Smooth muscle cell of the brain vasculature (primary cell): ENCODE results near the gene CAMK1G.

ENCODE experiments used
- DNase-seq: peaks from one replicate; pipeline ENCODE4 v3.0.0-alpha.2; 2012; ENCODE audit warnings: low read depth, low spot score

The CAMK1G gene

GRCh38 chr1:209619696-209620486, 36.4 kb downstream of the CAMK1G start:
- no peak for DNase-seq

GRCh38 chr1:209620487-209620884, 37.0 kb downstream of the CAMK1G start:
- no peak for DNase-seq

- no peak for DNase-seq
Measured at GRCh38 chr1:209621286-209621685, 37.8 kb downstream of the CAMK1G start.

GRCh38 chr1:209621741-209622655, 38.5 kb downstream of the CAMK1G start:
- DNase-seq, result no peak

- no peak for DNase-seq
Measured at GRCh38 chr1:209622841-209623829, 39.6 kb downstream of the CAMK1G start.

- DNase-seq, result no peak
Measured at GRCh38 chr1:209624558-209625549, 41.3 kb downstream of the CAMK1G start.

- DNase-seq, result no peak
Measured at GRCh38 chr1:209625791-209626285, 42.3 kb downstream of the CAMK1G start.

GRCh38 chr1:209626346-209627026, 43.0 kb downstream of the CAMK1G start:
- DNase-seq, result no peak

- no peak for DNase-seq
Measured at GRCh38 chr1:209627027-209627731, 43.7 kb downstream of the CAMK1G start.

GRCh38 chr1:209627732-209628196, 44.2 kb downstream of the CAMK1G start:
- no peak for DNase-seq

- no peak for DNase-seq
Measured at GRCh38 chr1:209628618-209629299, 45.2 kb downstream of the CAMK1G start.

GRCh38 chr1:209629621-209630382, 46.3 kb downstream of the CAMK1G start:
- DNase-seq, result no peak

- no peak for DNase-seq
Measured at GRCh38 chr1:209630383-209631225, 47.1 kb downstream of the CAMK1G start.

- no peak for DNase-seq
Measured at GRCh38 chr1:209633335-209633997, 50.0 kb downstream of the CAMK1G start.

- DNase-seq, result no peak
Measured at GRCh38 chr1:209634005-209634737, 50.7 kb downstream of the CAMK1G start.
